GM18861 (cell line): ENCODE data around the gene RRH.

Source experiments
- ATAC-seq: cut with Tn5 transposase; IDR thresholded peaks from one replicate; pipeline ENCODE4 v1.9.1; 2021; ENCODE audit not compliant: unreplicated experiment

The RRH gene

DNA sequence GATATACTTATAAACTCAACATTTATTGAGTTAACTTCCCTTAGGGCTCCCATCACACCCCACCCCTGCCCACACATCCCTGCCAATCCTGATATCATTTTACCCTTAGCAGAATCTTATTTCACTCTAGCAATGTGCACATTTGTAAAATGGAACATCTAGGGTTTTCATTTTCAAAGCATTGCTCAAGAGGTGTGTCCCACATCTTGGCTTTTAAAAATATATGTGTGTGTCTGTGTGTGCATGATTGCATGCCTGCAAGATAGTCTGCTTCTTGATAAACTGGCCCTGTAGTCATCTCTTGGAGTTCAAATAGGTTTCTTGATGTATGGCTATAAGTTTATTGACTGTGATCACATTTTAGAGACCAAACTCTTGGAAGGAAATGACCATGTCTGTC is 58.5 kb downstream of the RRH start:
- ATAC-seq: no peak

GRCh38 chr4:109887071-109887470 is 59.3 kb downstream of the RRH start:
- no peak for ATAC-seq

- no peak for ATAC-seq
Observed at GRCh38 chr4:109890076-109890475, 62.3 kb downstream of the RRH start.
